ENCODE measurements around the gene GNG4.
A peak's percentile ranks its signal among the peaks of the same experiment; 100 is the strongest.
"Not testable (repeated sequence)": the region's sequence is repeated elsewhere in the genome, so short reads cannot be mapped to it uniquely, and the experiment has no call there.

The GNG4 gene

DNA sequence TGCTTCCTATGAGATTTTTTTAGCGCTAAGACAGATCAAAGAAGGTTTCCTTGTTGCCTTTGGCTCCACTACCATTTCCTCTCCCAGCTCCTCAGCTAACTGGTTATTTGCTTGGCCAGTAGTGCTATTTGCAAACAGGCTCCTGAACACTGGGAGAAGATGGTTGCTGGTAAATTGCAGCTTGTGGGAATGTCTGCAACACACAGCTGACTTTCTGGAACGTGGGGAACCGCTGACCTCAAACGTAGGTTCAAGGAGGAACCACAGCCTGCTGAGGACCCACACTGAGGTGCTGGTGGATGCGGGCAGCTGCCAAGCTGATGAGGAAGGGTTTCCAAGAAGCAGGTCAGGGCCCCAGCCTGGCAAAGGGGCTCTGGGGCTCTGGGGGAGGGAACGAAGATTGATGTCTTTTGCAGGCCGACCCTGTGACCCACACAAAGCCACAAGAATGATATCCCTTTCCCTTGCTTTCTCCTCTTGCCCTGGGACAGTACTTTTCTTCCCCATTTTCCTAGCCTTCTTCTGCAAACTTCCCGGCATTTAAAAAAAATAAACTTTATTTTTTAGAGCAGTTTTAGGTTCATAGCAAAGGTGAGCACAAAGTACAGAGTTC, 24.8 kb downstream of the GNG4 start:
- peak; percentile 38 for DNase-seq

DNA sequence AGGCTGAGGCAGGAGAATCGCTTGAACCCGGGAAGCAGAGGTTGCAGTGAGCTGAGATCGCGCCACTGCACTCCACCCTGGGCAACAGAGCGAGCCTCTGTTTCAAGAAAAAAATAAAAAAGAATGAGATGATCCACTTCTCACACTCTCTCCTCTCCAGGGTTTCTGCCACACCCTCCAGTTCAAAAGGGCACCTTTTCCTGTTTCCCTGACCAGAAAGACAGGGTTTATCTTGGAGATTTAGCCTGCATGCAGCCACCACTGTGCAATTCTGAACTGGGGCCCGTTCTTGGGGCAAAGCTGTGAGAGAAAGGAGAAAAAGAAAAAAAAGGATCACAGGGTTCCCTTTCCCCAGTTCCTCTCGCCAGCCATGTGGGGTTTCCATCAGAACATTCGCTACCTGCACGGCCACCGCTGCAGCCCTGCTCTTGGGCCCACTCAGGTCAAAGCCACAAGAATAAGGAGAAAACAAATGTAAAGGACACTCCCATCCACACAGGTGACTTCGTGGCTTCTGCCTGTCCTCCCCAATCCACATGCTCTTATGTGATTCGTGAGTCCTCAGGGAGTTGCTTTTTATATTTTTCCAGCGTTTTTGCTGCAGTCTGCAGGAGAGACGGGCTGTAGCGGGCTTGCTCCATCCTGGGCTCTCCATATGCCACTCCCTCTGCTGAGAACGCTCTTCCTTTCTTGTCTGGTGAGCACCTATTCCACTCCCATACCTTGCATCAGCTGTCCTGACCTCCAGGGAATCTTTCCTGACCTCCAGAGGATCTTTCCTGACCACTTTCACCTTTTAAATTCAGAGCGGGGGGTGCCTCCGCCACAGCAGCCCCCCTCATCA, 26.4 kb downstream of the GNG4 start:
- no peak for DNase-seq

DNA sequence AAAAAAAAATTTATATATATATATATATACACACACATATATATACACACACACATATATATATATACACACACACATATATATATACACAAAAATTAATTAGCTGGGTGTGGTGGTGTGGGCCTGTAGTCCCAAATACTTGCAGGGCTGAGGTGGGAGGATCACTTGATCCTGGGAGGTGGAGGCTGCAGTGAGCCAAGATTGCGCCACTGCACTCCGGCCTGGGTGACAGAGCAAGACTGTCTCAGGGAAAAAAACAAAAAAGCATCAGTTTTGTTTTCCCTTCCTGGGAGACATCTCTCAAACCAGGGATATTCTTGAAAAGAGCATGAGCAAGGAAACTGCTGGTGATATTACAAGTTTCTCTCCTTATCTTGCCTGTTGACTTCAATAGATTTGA, 30.4 kb downstream of the GNG4 start:
- not testable (repeated sequence) for DNase-seq

DNA sequence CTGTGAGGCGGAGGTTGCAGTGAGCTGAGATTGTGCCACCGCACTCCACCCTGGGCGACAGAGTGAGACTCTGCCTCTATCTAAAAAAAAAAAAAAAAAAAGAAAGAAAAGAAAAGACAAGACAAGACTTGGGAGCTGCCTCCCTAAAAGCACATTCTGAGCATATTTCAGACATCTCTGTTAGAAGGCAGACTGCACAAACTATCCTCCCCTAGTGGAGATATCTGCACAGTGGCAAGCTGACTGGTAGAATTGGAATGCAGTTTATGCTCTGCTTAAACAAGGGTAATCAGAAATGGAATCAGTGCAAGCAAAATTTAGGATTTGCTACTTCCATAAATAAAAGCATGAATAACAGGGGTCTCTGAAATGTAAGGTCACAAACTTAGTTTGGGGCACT, 31.8 kb downstream of the GNG4 start:
- DNase-seq, result peak; percentile 78

DNA sequence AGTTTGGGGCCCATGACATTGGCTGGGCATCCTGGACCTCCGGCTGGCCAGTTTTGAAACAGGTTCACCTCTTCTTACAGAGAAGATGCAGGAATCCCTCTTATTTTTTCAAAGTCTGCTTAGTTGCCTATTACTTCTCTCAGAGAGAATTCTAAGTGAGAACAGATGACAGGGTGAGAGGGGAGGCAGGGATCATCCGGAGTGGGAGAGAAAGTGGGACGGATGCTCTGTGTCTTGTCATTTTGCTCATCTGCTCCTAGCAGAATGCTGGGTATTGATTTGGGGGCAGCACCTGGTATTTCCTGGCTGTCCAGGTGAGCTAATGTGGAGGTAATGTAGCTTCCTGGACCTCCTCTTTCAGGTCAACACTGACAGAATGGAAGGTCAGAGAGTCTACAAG, 32.4 kb downstream of the GNG4 start:
- DNase-seq, result no peak

DNA sequence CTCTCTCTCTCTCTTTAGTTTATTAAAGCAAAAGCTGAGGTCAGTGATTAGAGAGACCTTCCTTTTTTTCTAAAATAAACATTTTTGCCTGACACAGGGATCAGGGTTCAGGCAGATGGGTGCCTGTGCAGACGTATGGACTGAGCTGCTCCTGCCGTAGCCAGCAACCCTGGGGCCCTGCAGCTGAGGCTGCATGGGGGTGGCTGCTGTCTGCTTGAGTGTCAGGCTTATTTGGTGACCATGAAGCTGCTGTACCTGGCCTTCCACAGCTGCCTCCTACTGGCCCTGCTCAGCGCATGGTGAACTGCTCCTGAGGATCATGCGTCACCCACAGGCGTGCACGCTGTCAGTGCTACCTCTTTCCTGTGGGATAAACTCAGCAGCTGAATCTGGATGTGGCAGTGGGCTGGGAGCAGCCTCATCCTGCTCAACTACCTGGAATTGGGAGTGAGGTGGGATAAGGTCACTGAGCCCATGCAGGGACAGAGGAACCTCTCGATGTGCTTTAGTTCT, 35.1 kb downstream of the GNG4 start:
- DNase-seq, result no peak

DNA sequence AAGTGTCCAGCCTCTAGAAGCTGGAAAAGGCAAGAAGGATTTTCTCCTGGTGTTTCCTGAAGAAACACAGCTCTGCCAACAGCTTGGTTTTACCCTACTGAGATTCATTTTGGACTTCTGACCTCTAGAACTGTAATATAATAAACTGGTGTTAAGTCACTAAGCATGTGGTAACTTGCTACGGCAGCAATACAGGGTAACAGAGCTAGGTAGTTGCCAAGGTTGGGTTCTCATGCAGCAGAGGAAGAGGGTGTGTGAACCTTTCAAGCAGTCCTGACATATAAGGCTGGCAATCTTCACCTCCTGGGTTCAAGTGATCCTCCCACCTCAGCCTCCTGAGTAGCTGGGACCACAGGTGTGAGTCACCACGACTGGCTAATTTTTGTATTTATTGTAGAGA, 36.0 kb downstream of the GNG4 start:
- no peak for DNase-seq

DNA sequence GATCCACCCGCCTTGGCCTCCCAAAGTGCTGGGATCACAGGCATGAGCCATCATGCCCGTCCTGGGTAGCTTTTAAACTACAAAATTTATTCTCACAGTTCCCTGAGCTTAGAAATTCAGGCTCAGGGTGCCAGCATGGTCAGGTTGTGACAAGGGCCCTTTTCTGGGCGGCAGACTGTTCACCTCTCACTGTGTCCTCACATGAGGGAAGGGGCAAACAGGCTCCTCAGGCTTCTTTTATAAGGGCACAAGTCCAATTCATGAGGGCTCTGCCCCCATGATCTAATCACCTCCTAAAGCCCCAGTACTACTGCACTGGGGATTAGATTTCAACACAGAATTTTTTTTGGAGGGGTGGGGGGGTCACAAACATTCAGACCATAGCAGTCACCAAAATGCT, 36.8 kb downstream of the GNG4 start:
- no peak for DNase-seq

DNA sequence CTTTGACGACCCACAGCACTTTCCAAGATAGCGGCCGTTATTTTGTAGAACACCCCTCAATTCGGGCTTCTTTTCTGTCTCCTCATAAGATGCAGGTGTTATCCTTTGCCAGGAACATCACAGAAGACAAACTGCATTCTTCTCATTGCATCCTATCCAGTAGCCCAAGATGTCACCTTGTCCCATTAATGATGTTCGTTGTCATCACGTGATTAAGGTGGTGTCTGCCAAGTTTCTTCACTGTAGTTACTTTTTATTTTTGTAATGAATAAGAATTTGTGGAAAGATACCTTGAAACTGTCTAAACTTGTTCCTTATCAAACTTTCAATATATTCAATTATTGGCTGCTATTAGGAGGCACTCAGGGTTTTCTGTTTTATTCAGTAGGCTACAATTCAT, 39.4 kb downstream of the GNG4 start:
- no peak for DNase-seq

DNA sequence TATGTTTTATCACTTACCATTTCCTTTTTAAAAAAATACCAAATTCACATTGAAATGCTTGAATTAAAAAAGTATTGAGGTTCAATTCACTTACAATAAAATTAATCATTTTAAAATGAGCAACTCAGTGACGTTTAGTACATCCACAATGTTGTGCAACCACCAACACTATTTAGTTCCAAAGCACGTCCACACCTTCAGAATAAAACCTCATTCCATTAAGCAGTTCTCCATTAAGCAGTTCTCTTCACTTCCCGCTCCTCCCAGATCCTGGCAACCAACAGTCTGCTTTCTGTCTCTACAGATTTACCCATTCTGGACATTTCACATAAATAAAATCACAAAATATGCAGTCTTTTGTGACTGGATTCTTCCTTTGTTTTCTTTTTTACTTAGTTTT, 41.3 kb downstream of the GNG4 start:
- no peak for DNase-seq

DNA sequence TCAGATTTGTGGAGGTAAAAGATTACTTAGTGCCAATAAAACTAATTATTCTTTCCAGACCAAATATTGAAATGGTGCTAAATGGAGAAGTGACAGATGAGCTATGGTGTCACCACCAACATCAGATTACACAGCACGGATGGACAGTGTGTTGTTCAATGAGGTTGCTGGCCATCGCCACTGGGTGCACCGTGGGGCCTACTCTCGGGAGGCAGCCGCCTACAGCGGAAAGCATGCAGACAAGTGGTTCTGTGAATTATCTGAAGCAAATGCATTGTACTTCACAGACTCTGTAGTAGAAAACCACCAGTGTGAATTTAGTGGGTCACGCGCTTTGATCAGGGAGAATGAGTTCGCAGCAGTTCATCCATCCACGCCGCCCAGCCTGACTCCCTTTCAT, 42.3 kb downstream of the GNG4 start:
- DNase-seq, result no peak

DNA sequence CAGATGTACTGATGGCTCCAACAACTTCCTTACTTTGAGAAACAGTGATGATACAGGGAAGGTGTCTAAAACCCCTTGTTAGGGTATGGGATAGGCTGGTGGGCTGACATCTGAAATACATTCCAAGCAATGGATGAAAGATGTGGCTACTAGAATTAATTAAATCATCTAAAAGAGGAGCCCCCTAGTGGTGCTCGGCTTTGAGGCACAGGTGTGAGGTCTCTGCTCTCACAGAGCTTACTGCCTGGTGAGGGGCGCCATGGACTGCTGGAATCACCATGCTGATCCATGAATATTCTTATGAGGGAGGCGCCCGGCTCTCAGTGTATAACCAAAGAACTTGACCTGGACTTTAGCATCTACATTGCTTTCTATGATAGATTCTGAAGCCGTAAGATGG, 48.5 kb downstream of the GNG4 start:
- DNase-seq, result no peak

DNA sequence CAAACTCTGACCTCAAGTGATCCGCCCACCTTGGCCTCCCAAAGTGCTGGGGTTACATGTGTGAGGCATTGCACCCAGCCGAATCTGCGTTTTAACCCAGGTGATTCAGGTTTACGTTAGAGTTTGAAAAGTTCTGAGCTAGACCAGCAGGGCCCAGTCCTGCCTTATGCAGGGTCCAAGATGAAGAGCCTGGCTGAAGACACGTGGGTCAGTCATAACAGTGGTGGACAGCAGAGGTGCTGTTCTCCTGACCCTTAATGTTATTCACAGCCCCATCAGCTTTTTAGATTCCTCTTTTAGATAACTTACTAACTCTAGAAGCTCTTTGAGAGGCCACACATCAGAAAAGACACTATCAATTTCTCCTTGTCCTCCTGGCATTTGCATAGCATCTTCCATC, 50.0 kb downstream of the GNG4 start:
- DNase-seq, result no peak

DNA sequence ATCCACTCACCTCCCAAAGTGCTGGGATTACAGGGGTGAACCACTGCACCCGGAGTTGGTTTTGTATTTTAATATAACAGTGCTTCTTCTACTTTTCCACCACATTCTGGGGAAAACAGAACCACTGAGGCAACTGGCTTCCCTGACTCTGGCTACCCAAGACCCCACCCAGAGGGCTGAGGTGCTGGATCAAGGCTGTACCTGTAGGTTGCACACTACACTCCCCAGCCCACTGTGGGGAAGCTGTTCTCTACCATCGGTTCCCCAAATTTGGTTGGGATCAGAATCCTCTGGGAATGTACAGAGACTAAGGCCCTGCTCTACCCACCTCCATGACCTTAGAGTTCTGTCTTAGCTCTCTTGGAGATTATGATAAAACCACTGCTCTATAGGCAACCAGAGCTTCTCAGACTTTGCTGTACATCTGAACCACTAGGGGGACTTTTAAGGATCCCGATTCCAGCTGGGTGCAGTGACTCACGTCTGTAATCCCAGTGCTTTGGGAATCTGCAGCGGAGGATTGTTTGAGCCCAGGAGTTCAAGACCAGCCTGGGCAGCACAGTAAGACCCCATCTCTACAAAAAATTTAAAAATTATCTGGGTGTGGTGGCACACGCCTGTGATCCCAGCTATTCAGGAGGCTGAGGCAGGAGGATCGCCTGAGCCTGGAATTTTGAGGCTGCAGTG, 51.6 kb downstream of the GNG4 start:
- peak; percentile 54 for DNase-seq

DNA sequence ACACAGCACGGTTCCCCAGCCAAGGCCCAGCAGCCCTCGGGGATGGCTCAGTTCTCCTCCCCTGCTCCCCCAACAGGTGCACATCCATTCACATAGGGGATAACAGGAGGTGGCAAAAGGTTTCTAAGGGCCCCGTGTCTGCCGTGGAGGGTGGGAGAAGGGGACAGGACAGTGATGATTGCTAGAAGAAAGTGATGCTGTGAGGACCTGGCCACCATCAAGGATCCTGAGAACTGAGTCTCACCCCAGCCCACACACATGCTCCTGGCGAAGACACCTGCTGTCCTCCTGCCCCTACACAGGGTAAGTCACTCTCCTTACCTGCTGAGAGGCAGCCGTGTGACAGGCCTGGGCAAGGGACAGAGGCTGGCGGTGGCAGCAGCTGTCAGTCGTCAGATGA, 54.5 kb downstream of the GNG4 start:
- DNase-seq, result no peak

DNA sequence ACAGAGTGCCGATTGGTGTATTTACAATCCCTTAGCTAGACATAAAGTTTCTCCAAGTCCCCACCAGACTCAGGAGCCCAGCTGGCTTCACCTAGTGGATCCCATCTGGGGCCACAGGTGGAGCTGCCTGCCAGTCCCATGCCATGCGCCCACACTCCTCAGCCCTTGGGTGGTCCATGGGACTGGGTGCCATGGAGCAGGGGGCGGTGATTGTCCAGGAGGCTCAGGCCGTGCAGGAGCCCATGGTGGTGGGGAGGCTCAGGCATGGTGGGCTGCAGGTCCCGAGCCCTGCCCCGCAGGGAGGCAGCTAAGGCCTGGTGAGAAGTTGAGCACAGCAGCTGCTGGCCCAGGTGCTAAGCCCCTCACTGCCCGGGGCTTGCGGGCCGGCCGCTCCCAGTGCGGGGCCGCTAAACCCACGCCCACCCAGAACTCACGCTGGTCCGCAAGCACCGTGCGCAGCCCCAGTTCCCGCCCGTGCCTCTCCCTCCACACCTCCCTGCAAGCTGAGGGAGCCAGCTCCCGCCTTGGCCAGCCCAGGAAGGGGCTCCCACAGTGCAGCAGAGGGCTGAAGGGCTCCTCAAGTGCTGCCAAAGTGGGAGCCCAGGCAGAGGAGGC, 55.2 kb downstream of the GNG4 start:
- not testable (repeated sequence) for DNase-seq

DNA sequence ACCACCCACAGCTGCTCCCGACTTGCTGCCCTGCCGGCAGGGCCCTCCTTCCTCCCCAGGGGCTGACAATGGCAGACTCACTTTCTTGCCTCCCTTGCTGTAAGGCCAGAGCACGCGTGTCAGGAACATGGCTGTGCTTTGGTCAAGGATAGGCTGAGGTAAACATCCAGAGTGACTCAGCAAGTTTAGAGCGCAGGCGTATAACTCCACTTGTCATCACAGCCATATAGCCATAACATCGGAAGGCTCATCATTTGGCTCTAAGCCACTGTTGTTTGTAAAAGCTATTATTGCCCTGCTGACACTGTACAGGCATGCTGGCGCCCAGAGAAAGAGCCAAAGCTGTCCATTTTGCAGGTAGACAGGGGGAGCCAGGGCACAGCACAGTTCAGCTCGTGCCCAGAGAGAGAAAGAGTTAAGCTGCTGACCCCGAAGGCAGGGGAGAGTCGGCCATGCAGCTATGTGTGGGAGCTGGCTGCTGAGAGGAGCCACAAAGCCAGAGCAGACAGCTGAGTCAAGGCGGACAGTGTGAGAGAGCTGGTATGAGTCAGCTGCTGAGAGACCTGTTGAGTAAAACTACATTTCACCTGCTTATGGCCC, 60.6 kb downstream of the GNG4 start:
- peak; percentile 4 for DNase-seq

DNA sequence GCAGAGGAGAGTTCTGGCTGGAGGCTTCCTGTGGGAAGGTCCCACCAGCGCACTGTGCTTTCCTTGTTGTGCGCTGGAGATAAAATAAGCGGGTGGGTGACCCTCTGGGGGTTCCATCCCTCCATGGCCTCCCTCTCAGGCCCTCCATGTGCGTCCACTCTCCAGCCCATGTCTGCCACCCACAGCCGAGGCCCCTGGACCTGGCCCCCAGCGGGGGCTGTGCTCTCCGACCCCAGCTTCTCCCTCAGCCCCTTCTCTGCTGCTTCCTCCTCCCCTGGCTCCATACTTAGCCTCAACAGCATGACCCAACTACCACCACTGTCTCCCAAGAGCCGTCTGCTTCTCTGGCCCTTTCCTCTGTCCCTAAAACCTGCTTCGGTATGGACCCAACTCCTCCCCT, 61.4 kb downstream of the GNG4 start:
- DNase-seq, result no peak

DNA sequence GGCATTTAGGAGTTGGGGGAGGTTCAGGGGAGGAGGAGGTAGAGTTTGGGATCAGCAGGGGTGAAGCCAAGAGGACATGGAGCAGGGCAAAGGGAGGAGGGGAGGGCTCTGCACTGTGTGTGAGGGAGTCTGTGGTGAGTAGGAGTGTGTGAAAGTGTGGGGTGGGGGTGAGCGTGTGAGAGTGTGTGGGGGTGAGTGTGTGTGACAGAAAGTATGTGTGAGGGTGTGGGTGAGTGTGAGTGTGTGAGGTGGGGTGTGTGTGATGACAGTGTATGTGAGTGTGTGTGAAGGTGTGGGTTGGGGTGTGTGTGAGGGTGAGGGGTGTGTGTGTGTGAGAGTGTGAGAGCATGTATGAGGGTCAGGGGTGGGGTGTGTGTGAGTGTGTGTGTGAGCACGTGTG, 62.6 kb downstream of the GNG4 start:
- DNase-seq, result no peak

DNA sequence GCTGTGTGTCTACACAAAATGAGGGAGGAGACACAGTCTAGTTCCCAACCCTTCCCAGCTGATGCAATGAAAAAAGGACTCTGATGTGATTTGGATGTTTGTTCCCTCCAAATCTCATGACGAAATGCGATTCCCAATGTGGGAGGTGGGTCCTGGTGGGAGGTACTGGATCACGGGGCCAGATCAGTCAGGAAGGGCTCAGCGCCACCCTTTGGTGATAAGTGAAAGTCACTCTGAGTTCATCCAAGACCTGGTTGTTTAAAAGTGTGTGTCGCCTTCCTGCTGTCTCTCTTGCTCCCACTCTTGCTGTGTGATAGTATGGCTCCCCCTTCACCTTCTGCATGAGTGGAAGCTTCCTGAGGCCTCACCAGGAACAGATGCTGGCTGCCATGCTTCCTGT, 63.2 kb downstream of the GNG4 start:
- no peak for DNase-seq

DNA sequence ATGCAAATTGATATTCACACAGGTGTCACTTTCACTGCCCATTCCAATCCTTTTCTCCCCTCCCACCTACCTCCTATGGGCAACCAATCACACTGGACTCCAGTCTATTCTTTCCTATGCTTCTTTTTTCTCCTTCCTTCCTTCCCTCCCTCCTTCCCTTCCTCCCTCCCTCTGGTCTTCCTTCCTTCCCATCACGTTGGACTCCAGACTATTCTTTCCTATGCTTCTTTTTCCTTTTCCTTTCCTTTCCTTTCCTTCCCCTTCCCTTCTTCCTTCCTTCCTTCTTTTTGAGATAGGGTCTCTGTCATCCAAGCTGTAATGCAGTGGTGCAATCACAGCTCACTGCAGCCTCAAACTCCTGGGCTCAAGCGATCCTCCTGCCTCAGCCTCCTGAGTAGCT, 64.6 kb downstream of the GNG4 start:
- no peak for DNase-seq

DNA sequence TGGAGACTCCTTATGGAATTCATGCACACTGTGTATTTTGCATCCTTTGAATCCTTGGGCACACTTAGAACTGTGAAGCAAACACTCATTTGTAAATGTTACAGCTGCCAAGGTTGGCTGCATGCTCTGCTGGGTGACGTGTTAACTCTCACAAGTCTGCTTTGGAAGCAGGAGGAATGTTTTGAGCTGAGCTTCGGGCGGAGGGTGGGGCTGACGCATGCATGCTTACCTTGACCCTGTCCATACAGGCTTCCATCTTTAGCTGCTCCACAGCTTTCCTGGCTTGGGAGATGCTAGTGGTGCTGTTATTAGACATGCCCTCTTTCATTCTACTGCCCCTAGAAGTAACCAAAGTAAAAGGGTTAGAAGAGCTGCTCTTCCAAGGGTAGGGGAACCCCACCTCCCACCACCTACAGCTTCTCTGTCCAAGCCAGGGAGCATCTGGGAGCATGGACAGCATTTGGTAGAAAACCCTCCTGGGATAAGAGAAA, 66.0 kb downstream of the GNG4 start:
- no peak for DNase-seq

DNA sequence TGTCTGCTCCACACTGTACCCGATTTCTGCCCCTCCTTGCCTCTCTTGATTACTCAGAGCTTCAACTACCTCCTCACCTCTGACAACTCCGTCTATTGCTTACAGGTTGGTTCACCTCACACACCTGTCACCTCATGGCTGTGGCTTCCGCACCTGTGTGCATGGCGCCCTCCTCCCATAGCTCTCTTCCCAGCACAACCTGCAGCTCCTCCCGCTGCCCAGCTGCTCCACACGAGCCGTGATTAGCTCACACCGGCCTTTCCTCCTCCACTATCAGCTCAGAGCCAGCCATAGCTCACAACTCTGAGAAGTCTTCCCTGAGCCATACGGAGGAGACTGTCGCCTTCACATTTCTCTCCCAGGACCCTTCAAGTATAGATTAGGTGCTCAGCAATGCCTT, 67.5 kb downstream of the GNG4 start:
- no peak for DNase-seq

Data from fibroblast of skin of abdomen (primary cell).